Measurements from ENCODE around the gene ST3GAL3. TPM values are rescaled to one million over a fixed set of nuclear protein-coding genes. Genes with fewer than 3 reads are reported as not detected.

Gene ST3GAL3
- total RNA-seq, 1 experiment from 2014 or later, result 8.6 TPM

- TF ChIP-seq PRRX2 (CRISPR knock-in tag; IDR thresholded peaks at IDR 0.05), result no peak
- peak; percentile 80 for TF ChIP-seq USF1 (CRISPR knock-in tag; IDR thresholded peaks at IDR 0.05)
- TF ChIP-seq AR (CRISPR knock-in tag; IDR thresholded peaks at IDR 0.05), result no peak
- TF ChIP-seq ZNF416 (CRISPR knock-in tag; IDR thresholded peaks at IDR 0.05), result no peak
- TF ChIP-seq NR2C2 (CRISPR knock-in tag; IDR thresholded peaks at IDR 0.05), result peak; percentile 46
- TF ChIP-seq ZBTB43 (CRISPR knock-in tag; IDR thresholded peaks at IDR 0.05), result no peak
- TF ChIP-seq HMGA2 (CRISPR knock-in tag; IDR thresholded peaks at IDR 0.05), result no peak
- no peak for TF ChIP-seq ZSCAN18 (CRISPR knock-in tag; IDR thresholded peaks at IDR 0.05)
- TF ChIP-seq HMGXB4 (CRISPR knock-in tag; IDR thresholded peaks at IDR 0.05), result no peak
- TF ChIP-seq CTCF (IDR thresholded peaks at IDR 0.05), result no peak
- TF ChIP-seq CREB1 (CRISPR knock-in tag; IDR thresholded peaks at IDR 0.05), result no peak
- TF ChIP-seq ESRRA (CRISPR knock-in tag; IDR thresholded peaks at IDR 0.05; ENCODE audit: borderline replicate concordance), result no peak
- no peak for TF ChIP-seq IRF1 (CRISPR knock-in tag; IDR thresholded peaks at IDR 0.05)
- no peak for TF ChIP-seq ZNF396 (CRISPR knock-in tag; IDR thresholded peaks at IDR 0.05; ENCODE audit: borderline replicate concordance)
- no peak for TF ChIP-seq FOXJ3 (CRISPR knock-in tag; IDR thresholded peaks at IDR 0.05; ENCODE audit: borderline replicate concordance)
- peak; percentile 34; the same call in 1 of the 2 replicates for TF ChIP-seq FOXK1 (CRISPR knock-in tag; IDR thresholded peaks at IDR 0.05)
- no peak for TF ChIP-seq ZNF232 (CRISPR knock-in tag; IDR thresholded peaks at IDR 0.05)
- no peak for TF ChIP-seq MLX (CRISPR knock-in tag; IDR thresholded peaks at IDR 0.05)
- TF ChIP-seq E2F4 (CRISPR knock-in tag; IDR thresholded peaks at IDR 0.05; ENCODE audit: borderline replicate concordance, low read depth), result no peak
- TF ChIP-seq NFATC4 (CRISPR knock-in tag; IDR thresholded peaks at IDR 0.05), result no peak
- no peak for TF ChIP-seq FOXP4 (CRISPR knock-in tag; IDR thresholded peaks at IDR 0.05)
- no peak for TF ChIP-seq ETV6 (CRISPR knock-in tag; IDR thresholded peaks at IDR 0.05)
- TF ChIP-seq MXD4 (CRISPR knock-in tag; IDR thresholded peaks at IDR 0.05; ENCODE audit: borderline replicate concordance), result no peak
- no peak for TF ChIP-seq JUN (CRISPR knock-in tag; IDR thresholded peaks at IDR 0.05)
- no peak for TF ChIP-seq MYBL2 (CRISPR knock-in tag; IDR thresholded peaks at IDR 0.05)
Measured at GRCh38 chr1:43979528-43980254, 272.4 kb downstream of the ST3GAL3 start (continued).

Data from WTC11 (cell line).